Measurements from ENCODE around the gene GNAT3.

GRCh38 chr7:80536426-80536825 is 24.6 kb upstream of the GNAT3 start:
- TF ChIP-seq TAF1 (IDR thresholded peaks at IDR 0.05; ENCODE audit: low read depth, low read length): no peak
- TF ChIP-seq POLR2A (IDR thresholded peaks at IDR 0.05; ENCODE audit: low read depth, low read length): no peak
- TF ChIP-seq POLR2AphosphoS5 (IDR thresholded peaks at IDR 0.05; ENCODE audit: low read depth, low read length): no peak
- TF ChIP-seq SPI1 (IDR thresholded peaks at IDR 0.05; ENCODE audit: low read depth, low read length): no peak
- TF ChIP-seq PAX5 (IDR thresholded peaks at IDR 0.05; ENCODE audit: insufficient read depth, low read length, severe bottlenecking): no peak
